HCT116 (cell line): Measurements from ENCODE around the gene PCCA.

Experiments used
- CTCF ChIP-seq, 3 experiments: fragments of 200-600 bp in 1 of 3; sonication (generic) in 1 of 3; IDR thresholded peaks in 2 of 3; conservative IDR thresholded peaks in 1 of 3; 2 replicates each; pipeline ENCODE4 v1.5.1; 2012 to 2017; ENCODE audit warnings: low read depth in 2 of 3, low read length in 2 of 3, antibody characterized with exemption in 1 of 3, borderline replicate concordance in 1 of 3, control low read depth in 1 of 3, mild to moderate bottlenecking in 1 of 3, mixed read lengths in 1 of 3, mixed run types in 1 of 3, moderate library complexity in 1 of 3; ENCODE audit not compliant: insufficient read depth in 1 of 3
- EZH2 ChIP-seq: fragments of 200-600 bp; sonication (generic); IDR thresholded peaks from 2 replicates; pipeline ENCODE4 v1.6.1; 2017; ENCODE audit warnings: antibody characterized with exemption, mixed run types
- JUND ChIP-seq: IDR thresholded peaks from 2 replicates; pipeline ENCODE4 v1.6.1; 2012
- MAX ChIP-seq: IDR thresholded peaks from 2 replicates; pipeline ENCODE4 v1.6.1; 2012
- POLR2A ChIP-seq: IDR thresholded peaks from 2 replicates; pipeline ENCODE4 v1.7.0; 2011; ENCODE audit warnings: borderline replicate concordance; ENCODE audit not compliant: insufficient read depth, insufficient read length; ENCODE audit errors: extremely low read depth
- POLR2AphosphoS5 ChIP-seq: IDR thresholded peaks from 2 replicates; pipeline ENCODE4 v1.6.1; 2011; ENCODE audit warnings: mild to moderate bottlenecking, low read depth, low read length, moderate library complexity
- SRF ChIP-seq: IDR thresholded peaks from 2 replicates; pipeline ENCODE4 v1.6.1; 2012; ENCODE audit warnings: low read depth
- YY1 ChIP-seq: IDR thresholded peaks from 2 replicates; pipeline ENCODE4 v1.6.1; 2011; ENCODE audit warnings: low read length, low read depth, moderate library complexity, mild to moderate bottlenecking; ENCODE audit not compliant: insufficient replicate concordance; ENCODE audit errors: extremely low read depth

- TF ChIP-seq EZH2 (no peak), CTCF (IDR thresholded peaks at IDR 0.05 in 2 of 3, conservative IDR thresholded peaks at IDR 0.05 in 1 of 3; ENCODE audit: borderline replicate concordance in 1 of 3, insufficient read depth in 1 of 3, low read depth in 2 of 3, low read length in 2 of 3) (no peak), SRF (peak; percentile 31; the same call in 1 of the 2 replicates), YY1 (no peak), POLR2A (no peak), POLR2AphosphoS5 (0 out of 2 replicates have a peak, but pooled peaks have one; percentile 19), MAX (0 out of 2 replicates have a peak, but pooled peaks have one; percentile 12), JUND (peak; percentile 68)
These were observed 259.1 kb downstream of the PCCA start for GRCh38 chr13:100347968-100348367.
